CD4-positive, alpha-beta T cell treated with Interleukin-1 beta for 1 hour (primary cell): Measurements from ENCODE around the gene OPRL1.

Experiments
- DNase-seq, 2 donors: peaks; one replicate each; pipeline ENCODE4 v3.0.0-alpha.2; 2020 to 2022

The OPRL1 gene

GRCh38 chr20:64080013-64080812 lies at the start of gene OPRL1:
Gene OPRL1, plus strand, starts transcription at chr20:64080082. Its CDS starts 12,639 bp downstream, at chr20:64092721.
- DNase-seq = peak; percentile 46 to 52

GRCh38 chr20:64030371-64031134 lies 49.3 kb upstream of the OPRL1 start:
- DNase-seq = no peak

- DNase-seq = no peak
Observed at GRCh38 chr20:64031822-64032314, 48.0 kb upstream of the OPRL1 start.

- no peak for DNase-seq
Observed at GRCh38 chr20:64032706-64033624, 46.9 kb upstream of the OPRL1 start.

GRCh38 chr20:64033981-64034493 lies 45.8 kb upstream of the OPRL1 start:
- DNase-seq = no peak

- peak in 1 of 2 donors; percentile 36 for DNase-seq
Observed at GRCh38 chr20:64035066-64035932, 44.6 kb upstream of the OPRL1 start.

- no peak for DNase-seq
Observed at GRCh38 chr20:64035933-64036345, 43.9 kb upstream of the OPRL1 start, which contains the start of gene C20orf204. Gene C20orf204, plus strand, starts transcription at chr20:64036182. Its CDS starts 142 bp downstream, at chr20:64036324.

GRCh38 chr20:64036346-64037198 lies 43.3 kb upstream of the OPRL1 start:
- no peak for DNase-seq

GRCh38 chr20:64037199-64037497 lies 42.7 kb upstream of the OPRL1 start:
- no peak for DNase-seq

- DNase-seq = no peak
Observed at GRCh38 chr20:64037498-64038213, 42.2 kb upstream of the OPRL1 start.

GRCh38 chr20:64038224-64038564 lies 41.7 kb upstream of the OPRL1 start:
- DNase-seq = no peak

GRCh38 chr20:64038565-64039292 lies 41.2 kb upstream of the OPRL1 start:
- DNase-seq = peak; percentile 75 to 79

- no peak for DNase-seq
Observed at GRCh38 chr20:64039293-64040160, 40.4 kb upstream of the OPRL1 start.

- DNase-seq = no peak
Observed at GRCh38 chr20:64040231-64041039, 39.4 kb upstream of the OPRL1 start.

- no peak for DNase-seq
Observed at GRCh38 chr20:64041040-64041780, 38.7 kb upstream of the OPRL1 start.

- DNase-seq = no peak
Observed at GRCh38 chr20:64041781-64042053, 38.2 kb upstream of the OPRL1 start.
